ENCODE measurements around the gene RNASE1.

DNA sequence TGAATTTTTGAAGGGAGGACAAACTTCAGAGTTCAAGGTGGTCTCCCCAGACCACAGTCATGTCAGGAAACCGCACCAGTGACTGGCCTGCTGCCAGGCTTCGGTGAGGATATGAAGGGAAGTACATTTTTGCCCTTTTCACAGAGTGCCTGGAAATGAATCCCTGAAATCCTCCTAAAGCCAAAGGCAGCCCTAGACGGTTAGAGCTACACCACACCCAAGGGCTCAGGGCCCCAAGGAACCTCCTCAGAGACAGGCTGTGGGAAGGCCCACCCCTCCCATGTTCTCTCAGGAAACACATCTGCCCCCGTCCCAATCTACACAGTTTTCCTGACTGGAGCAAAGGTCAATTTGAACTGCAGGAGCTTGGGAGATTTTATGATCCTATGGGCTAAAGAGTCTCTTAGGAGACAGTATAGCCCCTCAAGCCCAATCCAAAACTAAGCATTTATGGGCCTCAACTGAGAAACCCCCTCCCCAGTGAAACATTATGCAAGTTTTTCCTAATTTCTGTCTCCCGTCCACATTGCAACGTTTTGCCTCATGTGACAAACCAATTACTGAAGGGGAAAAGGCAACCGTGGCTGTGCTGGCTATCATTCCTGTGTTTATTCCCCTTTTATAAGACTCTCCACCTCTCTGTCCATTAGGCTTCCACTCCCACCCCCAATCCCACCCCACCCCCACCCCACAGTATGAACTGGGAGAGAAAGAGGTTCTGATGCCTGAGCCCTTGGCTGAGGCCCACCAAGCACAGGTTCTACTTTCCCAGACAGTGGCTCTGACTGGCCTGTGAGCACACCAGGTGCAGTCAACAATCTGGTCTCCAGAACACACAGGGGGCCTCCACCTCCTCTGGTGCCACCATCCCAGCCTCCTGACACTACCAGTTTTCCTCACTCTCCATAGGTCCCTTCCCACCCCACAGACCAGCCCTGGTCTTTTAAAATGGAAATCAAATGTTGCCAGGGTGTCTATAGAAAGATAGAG, 9.6 kb upstream of the RNASE1 start:
- TF ChIP-seq, protein P1, sequence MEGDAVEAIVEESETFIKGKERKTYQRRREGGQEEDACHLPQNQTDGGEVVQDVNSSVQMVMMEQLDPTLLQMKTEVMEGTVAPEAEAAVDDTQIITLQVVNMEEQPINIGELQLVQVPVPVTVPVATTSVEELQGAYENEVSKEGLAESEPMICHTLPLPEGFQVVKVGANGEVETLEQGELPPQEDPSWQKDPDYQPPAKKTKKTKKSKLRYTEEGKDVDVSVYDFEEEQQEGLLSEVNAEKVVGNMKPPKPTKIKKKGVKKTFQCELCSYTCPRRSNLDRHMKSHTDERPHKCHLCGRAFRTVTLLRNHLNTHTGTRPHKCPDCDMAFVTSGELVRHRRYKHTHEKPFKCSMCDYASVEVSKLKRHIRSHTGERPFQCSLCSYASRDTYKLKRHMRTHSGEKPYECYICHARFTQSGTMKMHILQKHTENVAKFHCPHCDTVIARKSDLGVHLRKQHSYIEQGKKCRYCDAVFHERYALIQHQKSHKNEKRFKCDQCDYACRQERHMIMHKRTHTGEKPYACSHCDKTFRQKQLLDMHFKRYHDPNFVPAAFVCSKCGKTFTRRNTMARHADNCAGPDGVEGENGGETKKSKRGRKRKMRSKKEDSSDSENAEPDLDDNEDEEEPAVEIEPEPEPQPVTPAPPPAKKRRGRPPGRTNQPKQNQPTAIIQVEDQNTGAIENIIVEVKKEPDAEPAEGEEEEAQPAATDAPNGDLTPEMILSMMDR (conservative IDR thresholded peaks at IDR 0.05): no peak
- no peak for TF ChIP-seq ZFX (IDR thresholded peaks at IDR 0.05)

Data from C4-2B (cell line).